Astrocyte (in vitro differentiated cells and primary cell): Measurements from ENCODE around the gene HNRNPM.

Experiments
- EZH2 ChIP-seq: IDR thresholded peaks from 2 replicates; pipeline ENCODE4 v1.6.1; 2012; ENCODE audit warnings: mild to moderate bottlenecking, low read length, inconsistent platforms; ENCODE audit not compliant: insufficient read depth
- TF ChIP-seq, protein P1 (sequence below): IDR thresholded peaks from 2 replicates; pipeline ENCODE4 v1.5.1; 2011; ENCODE audit warnings: low read depth, mild to moderate bottlenecking, inconsistent platforms, low read length, moderate library complexity; ENCODE audit not compliant: insufficient read depth

DNA sequence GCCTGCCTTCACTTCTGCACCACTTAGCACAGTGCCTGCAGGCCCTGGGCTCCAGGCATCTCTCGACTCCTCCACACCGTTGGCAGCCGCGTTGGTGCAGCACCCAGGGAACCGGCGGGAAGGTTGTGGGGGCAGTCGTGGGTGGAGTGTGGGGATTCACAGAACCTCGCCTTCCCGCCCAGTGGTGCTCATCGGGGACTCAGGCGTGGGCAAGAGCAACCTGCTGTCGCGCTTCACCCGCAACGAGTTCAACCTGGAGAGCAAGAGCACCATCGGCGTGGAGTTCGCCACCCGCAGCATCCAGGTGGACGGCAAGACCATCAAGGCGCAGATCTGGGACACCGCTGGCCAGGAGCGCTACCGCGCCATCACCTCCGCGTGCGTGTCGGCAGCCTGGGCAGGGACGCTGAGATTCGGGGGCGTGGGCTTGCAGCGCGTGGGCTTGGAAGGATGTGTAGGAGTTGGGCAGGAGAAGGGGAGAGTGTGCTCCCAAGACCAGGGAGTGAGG, 45.0 kb upstream of the HNRNPM start:
- TF ChIP-seq, protein P1, sequence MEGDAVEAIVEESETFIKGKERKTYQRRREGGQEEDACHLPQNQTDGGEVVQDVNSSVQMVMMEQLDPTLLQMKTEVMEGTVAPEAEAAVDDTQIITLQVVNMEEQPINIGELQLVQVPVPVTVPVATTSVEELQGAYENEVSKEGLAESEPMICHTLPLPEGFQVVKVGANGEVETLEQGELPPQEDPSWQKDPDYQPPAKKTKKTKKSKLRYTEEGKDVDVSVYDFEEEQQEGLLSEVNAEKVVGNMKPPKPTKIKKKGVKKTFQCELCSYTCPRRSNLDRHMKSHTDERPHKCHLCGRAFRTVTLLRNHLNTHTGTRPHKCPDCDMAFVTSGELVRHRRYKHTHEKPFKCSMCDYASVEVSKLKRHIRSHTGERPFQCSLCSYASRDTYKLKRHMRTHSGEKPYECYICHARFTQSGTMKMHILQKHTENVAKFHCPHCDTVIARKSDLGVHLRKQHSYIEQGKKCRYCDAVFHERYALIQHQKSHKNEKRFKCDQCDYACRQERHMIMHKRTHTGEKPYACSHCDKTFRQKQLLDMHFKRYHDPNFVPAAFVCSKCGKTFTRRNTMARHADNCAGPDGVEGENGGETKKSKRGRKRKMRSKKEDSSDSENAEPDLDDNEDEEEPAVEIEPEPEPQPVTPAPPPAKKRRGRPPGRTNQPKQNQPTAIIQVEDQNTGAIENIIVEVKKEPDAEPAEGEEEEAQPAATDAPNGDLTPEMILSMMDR, result no peak
- no peak for TF ChIP-seq EZH2
